Astrocyte (in vitro differentiated cells and primary cell): ENCODE results near the gene CEACAM19. TPM values are rescaled to one million over a fixed set of nuclear protein-coding genes. Genes with fewer than 3 reads are reported as not detected.

Source experiments
- DNase-seq: peaks from one replicate; pipeline ENCODE4 v3.0.0-alpha.2; 2010; ENCODE audit warnings: low read depth
- FAIRE-seq: peaks from 2 replicates; lab custom pipeline; 2011; peaks lifted over from hg19 to GRCh38; lab: Jason Lieb, UNC
- H2AFZ ChIP-seq: 2 replicates; pipeline ENCODE4 v1.6.0; 2012; ENCODE audit warnings: low read depth, low read length, inconsistent platforms
- H3K27ac ChIP-seq: 2 replicates; pipeline ENCODE4 v1.5.1; 2011; ENCODE audit warnings: low read depth, low read length, inconsistent platforms
- H3K27me3 ChIP-seq: 2 replicates; pipeline ENCODE4 v1.6.0; 2011; ENCODE audit warnings: low read length, inconsistent platforms; ENCODE audit not compliant: insufficient read depth
- H3K36me3 ChIP-seq: 2 replicates; pipeline ENCODE4 v1.5.1; 2011; ENCODE audit warnings: low read length, inconsistent platforms; ENCODE audit not compliant: insufficient read depth
- H3K4me1 ChIP-seq: 2 replicates; pipeline ENCODE4 v1.5.1; 2011; ENCODE audit warnings: low read length, inconsistent platforms; ENCODE audit not compliant: insufficient read depth
- H3K4me2 ChIP-seq: 2 replicates; pipeline ENCODE4 v1.6.0; 2012; ENCODE audit warnings: low read length, inconsistent platforms
- H3K4me3 ChIP-seq: 2 replicates; pipeline ENCODE4 v1.5.1; 2011; ENCODE audit warnings: low read depth, mild to moderate bottlenecking, low read length, inconsistent platforms; ENCODE audit not compliant: insufficient read depth
- H3K79me2 ChIP-seq: 2 replicates; pipeline ENCODE4 v1.6.0; 2012; ENCODE audit warnings: mild to moderate bottlenecking, low read length, inconsistent platforms; ENCODE audit not compliant: insufficient read depth
- H3K9ac ChIP-seq: 2 replicates; pipeline ENCODE4 v1.6.0; 2012; ENCODE audit warnings: mild to moderate bottlenecking, low read length, inconsistent platforms
- H3K9me3 ChIP-seq: 2 replicates; pipeline ENCODE4 v1.5.1; 2012; ENCODE audit warnings: low read depth, mild to moderate bottlenecking, low read length, inconsistent platforms; ENCODE audit not compliant: insufficient read depth
- H4K20me1 ChIP-seq: 2 replicates; pipeline ENCODE4 v1.6.0; 2012; ENCODE audit warnings: low read length, inconsistent platforms; ENCODE audit not compliant: insufficient read depth
- H3K27ac Mint-ChIP-seq: one replicate; pipeline ENCODE4 v1.8.0; 2021; ENCODE audit warnings: mild to moderate bottlenecking, mixed read lengths; ENCODE audit not compliant: unreplicated experiment
- H3K27me3 Mint-ChIP-seq: one replicate; pipeline ENCODE4 v1.8.0; 2021; ENCODE audit warnings: low read depth, mixed read lengths; ENCODE audit not compliant: unreplicated experiment
- H3K36me3 Mint-ChIP-seq: one replicate; pipeline ENCODE4 v1.8.0; 2021; ENCODE audit warnings: low read depth, mixed read lengths; ENCODE audit not compliant: unreplicated experiment
- H3K4me1 Mint-ChIP-seq: one replicate; pipeline ENCODE4 v1.8.0; 2021; ENCODE audit warnings: low read depth, mixed read lengths; ENCODE audit not compliant: unreplicated experiment
- H3K4me3 Mint-ChIP-seq: one replicate; pipeline ENCODE4 v1.8.0; 2021; ENCODE audit warnings: mild to moderate bottlenecking, moderate library complexity, mixed read lengths; ENCODE audit not compliant: unreplicated experiment
- H3K9me3 Mint-ChIP-seq: one replicate; pipeline ENCODE4 v1.8.0; 2021; ENCODE audit warnings: mild to moderate bottlenecking, mixed read lengths; ENCODE audit not compliant: unreplicated experiment
- CTCF ChIP-seq: IDR thresholded peaks from 2 replicates; pipeline ENCODE4 v1.5.1; 2011; ENCODE audit warnings: low read depth, mild to moderate bottlenecking, inconsistent platforms, low read length, moderate library complexity; ENCODE audit not compliant: insufficient read depth
- EZH2 ChIP-seq: IDR thresholded peaks from 2 replicates; pipeline ENCODE4 v1.6.1; 2012; ENCODE audit warnings: mild to moderate bottlenecking, low read length, inconsistent platforms; ENCODE audit not compliant: insufficient read depth
- total RNA-seq: library from RNA; stranded (reverse); gene quantifications from 2 replicates; pipeline ENCODE4 v1.2.1, GENCODE V29; 2021

CEACAM19 gene
- total RNA-seq, 1 donor from 2014 or later = 8.0 TPM

GRCh38 chr19:44648631-44649251, 22.5 kb upstream of the CEACAM19 start:
- H3K36me3 ChIP-seq = peaks cover 46% of the 10 kb centered on the region
- FAIRE-seq (no peak), DNase-seq (peak; percentile 33)
- H3K27ac ChIP-seq = peak overlapping the region; percentile 9
- H2AFZ ChIP-seq = no peak overlapping the region
- H3K27me3 Mint-ChIP-seq = no peaks in the 10 kb centered on the region
- H3K4me3 Mint-ChIP-seq = no peak overlapping the region
- peaks cover 20% of the 10 kb centered on the region for H3K36me3 Mint-ChIP-seq
- peaks cover 2% of the 10 kb centered on the region for H3K4me1 Mint-ChIP-seq
- H3K9me3 Mint-ChIP-seq = no peaks in the 10 kb centered on the region
- H3K9me3 ChIP-seq = no peaks in the 10 kb centered on the region
- H3K4me1 ChIP-seq = peaks cover 20% of the 10 kb centered on the region
- no peak overlapping the region for H3K4me3 ChIP-seq
- no peak overlapping the region for H3K27ac Mint-ChIP-seq
- TF ChIP-seq CTCF = no peak
- no peak for TF ChIP-seq EZH2
- peaks cover 73% of the 10 kb centered on the region for H3K79me2 ChIP-seq
- peaks cover 81% of the 10 kb centered on the region for H4K20me1 ChIP-seq
- no peak overlapping the region for H3K9ac ChIP-seq
- H3K4me2 ChIP-seq = peak overlapping the region; percentile 13
- H3K27me3 ChIP-seq = no peaks in the 10 kb centered on the region

- Histone ChIP-seq H3K27me3 (no peaks in the 10 kb centered on the region), H4K20me1 (peaks cover 85% of the 10 kb centered on the region), H2AFZ (no peak overlapping the region), H3K79me2 (peaks cover 64% of the 10 kb centered on the region), H3K27ac (no peak overlapping the region), H3K4me2 (no peak overlapping the region), H3K36me3 (peaks cover 51% of the 10 kb centered on the region), H3K4me1 (peaks cover 20% of the 10 kb centered on the region), H3K9me3 (no peaks in the 10 kb centered on the region), H3K4me3 (no peak overlapping the region), H3K9ac (no peak overlapping the region)
- H3K9me3 Mint-ChIP-seq = no peaks in the 10 kb centered on the region
- FAIRE-seq (no peak), DNase-seq (no peak)
- peaks cover 23% of the 10 kb centered on the region for H3K36me3 Mint-ChIP-seq
- TF ChIP-seq CTCF (no peak), EZH2 (no peak)
- no peaks in the 10 kb centered on the region for H3K27me3 Mint-ChIP-seq
- peak overlapping the region; percentile 12 for H3K27ac Mint-ChIP-seq
- no peak overlapping the region for H3K4me3 Mint-ChIP-seq
- peaks cover 2% of the 10 kb centered on the region for H3K4me1 Mint-ChIP-seq
These were observed 21.6 kb upstream of the CEACAM19 start for GRCh38 chr19:44649578-44650145.

- H3K9ac ChIP-seq = no peak overlapping the region
- no peaks in the 10 kb centered on the region for H3K9me3 ChIP-seq
- H3K4me3 ChIP-seq = no peak overlapping the region
- peaks cover 83% of the 10 kb centered on the region for H4K20me1 ChIP-seq
- FAIRE-seq (no peak), DNase-seq (no peak)
- no peak overlapping the region for H3K27ac ChIP-seq
- H3K4me2 ChIP-seq = no peak overlapping the region
- H2AFZ ChIP-seq = no peak overlapping the region
- no peaks in the 10 kb centered on the region for H3K9me3 Mint-ChIP-seq
- H3K36me3 ChIP-seq = peaks cover 61% of the 10 kb centered on the region
- no peaks in the 10 kb centered on the region for H3K27me3 Mint-ChIP-seq
- no peak overlapping the region for H3K4me3 Mint-ChIP-seq
- no peaks in the 10 kb centered on the region for H3K27me3 ChIP-seq
- H3K79me2 ChIP-seq = peaks cover 34% of the 10 kb centered on the region
- peaks cover 2% of the 10 kb centered on the region for H3K4me1 Mint-ChIP-seq
- peaks cover 10% of the 10 kb centered on the region for H3K4me1 ChIP-seq
- peak overlapping the region; percentile 72 for H3K27ac Mint-ChIP-seq
- TF ChIP-seq EZH2 = no peak
- TF ChIP-seq CTCF = no peak
- H3K36me3 Mint-ChIP-seq = peaks cover 38% of the 10 kb centered on the region
These were observed 17.9 kb upstream of the CEACAM19 start for GRCh38 chr19:44653343-44653742.
